NCI-H1105 (cell line): Measurements from ENCODE around the gene SLC15A4.

ENCODE experiments used
- DNase-seq: peaks from one replicate; lab custom pipeline; 2025; lab: John Stamatoyannopoulos, UW

The SLC15A4 gene

GRCh38 chr12:128794661-128795529 is 28.9 kb downstream of the SLC15A4 start:
- DNase-seq = no peak

GRCh38 chr12:128793701-128794100 is 30.1 kb downstream of the SLC15A4 start:
- DNase-seq = no peak

- no peak for DNase-seq
Observed at GRCh38 chr12:128792881-128793280, 30.9 kb downstream of the SLC15A4 start.

DNA sequence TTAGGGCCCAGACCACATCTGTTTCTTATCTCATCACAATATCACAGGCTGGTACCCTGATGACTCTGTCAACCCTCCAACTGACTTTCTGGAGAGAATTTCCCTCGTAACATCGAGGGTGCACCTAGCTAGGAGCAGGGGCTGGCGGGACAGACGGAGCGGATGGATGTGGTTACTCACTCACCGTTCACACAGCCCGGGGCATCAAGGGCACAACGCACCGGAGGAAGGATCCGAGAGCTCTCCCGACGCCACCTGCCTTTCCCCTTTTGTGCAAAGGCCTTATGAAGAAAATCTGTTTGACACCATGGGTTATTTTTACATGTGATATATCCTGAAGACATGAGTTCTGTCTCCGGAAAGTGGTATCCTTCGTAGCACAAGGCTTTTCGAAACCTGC is 31.4 kb downstream of the SLC15A4 start:
- no peak for DNase-seq

DNA sequence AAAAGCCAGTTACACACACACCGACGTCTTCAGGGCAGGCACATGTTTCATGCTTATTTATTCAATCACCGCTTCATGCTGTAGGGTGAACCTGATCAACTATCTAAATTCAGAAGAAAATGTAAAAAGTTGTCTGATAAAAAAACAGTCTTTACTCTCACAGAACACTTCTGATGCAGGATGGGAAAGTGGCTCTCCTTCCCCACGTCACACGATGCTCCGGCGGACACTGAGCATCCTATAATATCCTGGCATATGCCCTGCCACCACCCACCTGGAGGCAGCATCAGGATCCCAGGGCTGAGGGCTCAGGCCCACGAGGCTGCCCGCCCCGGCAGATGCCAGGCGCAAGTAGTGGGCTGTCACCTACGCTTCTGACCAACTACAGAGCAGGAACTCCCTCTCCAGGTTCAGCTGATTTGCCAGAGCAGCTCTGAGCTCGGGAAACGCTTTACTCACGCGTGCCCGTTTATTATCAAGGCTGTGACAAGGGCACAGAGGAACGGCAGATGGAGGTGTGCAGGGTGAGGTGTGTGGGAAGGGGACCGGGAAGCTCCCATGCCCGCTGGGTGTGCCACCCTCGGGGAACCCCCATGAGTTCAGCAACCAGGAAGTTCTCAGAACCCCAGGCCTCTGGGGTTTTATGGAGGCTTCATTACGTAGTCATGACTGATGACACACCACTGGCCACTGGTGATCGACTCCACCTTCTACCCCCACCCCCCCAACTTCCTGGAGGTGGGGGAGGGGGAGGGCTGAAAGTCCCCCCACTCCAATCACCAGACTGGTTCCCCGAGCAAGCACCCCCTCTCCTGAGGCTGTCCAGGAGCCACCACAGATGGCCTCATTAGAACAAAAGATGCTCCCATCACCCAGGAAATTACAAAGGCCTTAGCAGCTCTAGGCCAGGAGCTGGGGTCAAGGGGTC is 32.1 kb downstream of the SLC15A4 start:
- no peak for DNase-seq

DNA sequence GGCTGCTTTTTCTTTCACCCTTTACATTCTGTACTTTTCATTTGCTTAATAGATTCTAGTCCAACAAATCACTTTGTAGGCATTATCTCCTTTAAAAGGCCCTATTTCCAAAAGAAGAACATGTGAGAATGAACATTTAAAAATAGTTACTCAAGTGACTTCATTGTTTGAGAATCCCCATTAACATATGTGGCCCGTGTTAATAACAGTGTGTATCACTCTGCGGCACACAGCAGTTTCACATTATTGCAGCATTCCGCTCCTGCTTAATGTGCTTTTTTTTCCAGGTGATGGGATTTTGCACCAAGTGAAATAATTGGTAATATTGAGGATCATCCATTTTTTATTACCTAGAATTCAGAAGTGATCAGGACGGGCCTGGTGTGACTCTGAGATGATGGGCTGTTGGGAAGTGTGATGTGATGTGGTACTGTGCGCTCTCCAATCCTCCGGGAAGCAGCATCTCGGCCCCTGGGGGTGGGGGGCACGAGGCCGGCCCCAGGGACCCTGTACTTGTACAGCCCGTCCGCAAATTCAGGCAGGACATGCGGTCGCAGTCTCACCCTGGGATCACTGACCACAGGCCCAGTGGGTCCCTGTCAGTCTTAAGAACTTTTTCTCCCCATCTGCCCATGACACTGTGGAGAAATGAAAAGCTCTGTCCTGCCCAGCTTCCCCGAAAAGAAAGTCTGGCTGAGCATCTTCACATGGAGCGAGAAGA is 32.9 kb downstream of the SLC15A4 start:
- no peak for DNase-seq

DNA sequence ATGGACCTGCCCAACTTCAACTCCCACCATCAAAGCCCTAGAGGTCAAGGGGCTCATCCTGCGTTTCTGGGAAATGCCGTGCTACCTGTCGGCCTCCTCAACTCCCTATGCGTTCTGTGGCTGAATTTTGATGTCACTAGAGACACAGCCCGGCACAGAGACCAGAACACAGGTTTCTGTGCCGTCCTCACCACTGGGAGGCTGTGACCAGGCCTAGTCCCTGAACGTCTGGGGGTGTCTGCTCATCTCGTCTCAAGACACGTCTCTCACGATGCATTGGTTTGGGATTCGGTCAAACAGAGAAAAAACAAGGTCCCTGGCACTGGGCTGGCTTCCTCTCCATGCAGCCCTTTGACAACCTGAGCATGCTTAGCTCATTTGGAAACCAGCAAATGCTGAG is 33.5 kb downstream of the SLC15A4 start:
- DNase-seq = no peak

DNA sequence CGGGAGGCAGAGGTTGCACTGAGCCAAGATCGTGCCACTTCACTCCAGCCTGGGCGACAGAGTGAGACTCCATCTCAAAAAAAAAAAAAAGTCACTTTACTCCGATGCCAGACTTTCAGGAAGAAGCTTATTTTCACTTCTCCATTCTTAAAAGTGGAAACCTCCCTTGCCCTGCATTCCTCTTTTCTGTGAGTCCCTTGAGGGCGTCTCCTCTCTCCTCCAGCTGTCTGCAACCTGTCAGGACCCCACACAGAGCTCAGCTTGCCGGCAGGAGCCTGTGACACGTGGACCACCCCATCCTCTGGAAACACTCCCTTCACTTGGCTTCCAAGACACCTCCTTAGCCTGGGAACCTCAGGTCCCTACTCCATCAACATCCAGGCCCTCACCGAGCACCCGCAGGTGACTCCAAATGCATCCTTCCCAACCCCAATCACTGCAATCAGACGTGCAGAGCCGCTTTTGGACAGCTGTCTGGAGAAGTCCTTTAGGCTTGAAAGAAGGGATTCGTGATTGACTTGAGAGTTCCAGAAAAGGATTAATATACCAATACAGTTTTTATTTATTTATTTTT is 34.3 kb downstream of the SLC15A4 start:
- DNase-seq = no peak

- DNase-seq = no peak
Observed at GRCh38 chr12:128787827-128788226, 35.9 kb downstream of the SLC15A4 start.

DNA sequence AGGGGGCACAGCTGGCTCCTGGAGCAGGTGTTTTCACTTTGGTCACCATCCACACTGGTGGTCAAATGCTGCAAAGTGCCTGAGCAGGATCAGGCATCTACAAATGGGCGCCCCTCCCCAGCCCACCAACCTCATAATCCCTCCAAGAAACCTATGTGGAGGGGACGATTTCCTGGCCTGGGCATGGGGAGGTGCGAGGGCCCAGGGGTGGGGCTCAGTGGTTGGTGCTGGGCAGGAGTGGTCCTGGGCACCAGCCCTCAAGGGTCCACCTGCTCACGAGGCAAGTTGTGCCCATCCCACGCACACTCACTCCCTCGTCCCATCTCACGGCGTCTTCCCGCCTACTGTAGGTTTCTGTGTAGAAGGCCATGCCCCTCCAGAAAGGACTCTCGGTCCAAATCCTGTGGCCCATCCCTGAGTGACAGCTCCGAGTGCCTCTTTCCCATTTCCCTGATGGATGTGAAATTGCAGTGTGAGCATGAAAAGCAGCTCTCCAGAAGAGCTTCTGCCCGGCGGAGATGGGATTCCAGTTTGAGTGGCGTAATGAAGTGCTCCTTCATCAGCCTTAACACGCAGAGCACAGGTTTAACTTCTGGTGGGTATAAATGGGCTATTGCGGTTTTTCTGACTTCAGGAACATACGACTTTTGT is 36.9 kb downstream of the SLC15A4 start:
- DNase-seq = no peak

- DNase-seq = no peak
Observed at GRCh38 chr12:128784030-128784760, 39.6 kb downstream of the SLC15A4 start.

DNA sequence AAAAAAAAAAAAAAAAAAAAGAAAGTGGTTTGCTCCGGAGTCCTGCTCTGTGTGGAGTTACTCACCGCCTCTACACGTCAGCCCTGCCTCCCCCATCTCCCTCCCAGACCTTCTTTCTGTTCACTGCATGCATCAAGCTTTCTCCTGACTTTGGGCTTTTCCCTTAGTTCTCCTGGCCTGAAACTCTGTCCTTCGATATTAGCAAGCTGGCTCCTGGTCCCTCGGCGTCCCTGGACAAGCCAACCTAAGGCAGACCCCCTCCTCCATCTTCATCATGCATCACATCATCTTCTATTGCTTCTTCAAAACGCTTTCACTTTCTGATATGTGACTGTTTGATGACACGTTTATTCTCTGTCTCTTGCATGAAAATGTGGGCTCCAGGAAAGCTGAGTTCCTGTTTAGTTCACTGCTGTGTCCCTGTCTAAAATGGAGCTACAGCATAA is 40.6 kb downstream of the SLC15A4 start:
- no peak for DNase-seq

DNA sequence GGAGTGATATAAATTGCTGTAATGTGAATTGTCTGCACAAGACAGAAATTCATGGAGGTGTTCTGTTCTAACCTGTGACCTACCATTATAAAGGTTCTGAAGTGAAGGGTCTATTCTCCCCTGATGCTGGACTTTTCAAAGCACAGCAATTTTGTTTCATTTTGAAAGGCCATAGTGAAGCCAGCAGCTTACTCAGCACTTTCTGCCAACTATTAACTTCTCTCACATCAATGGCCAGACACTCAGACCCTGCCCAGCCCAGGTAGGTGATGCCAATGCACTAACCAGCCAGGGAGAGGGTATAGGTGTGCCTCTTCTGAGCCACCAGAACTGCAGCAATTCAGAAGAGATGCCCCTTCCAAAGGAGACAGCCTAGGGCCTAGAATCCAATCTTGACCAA is 43.9 kb downstream of the SLC15A4 start:
- DNase-seq = no peak

- DNase-seq = no peak
Observed at GRCh38 chr12:128772249-128772648, 51.5 kb downstream of the SLC15A4 start.

- DNase-seq = no peak
Observed at GRCh38 chr12:128771681-128772080, 52.1 kb downstream of the SLC15A4 start.

- DNase-seq = no peak
Observed at GRCh38 chr12:128767518-128767917, 56.2 kb downstream of the SLC15A4 start.

- no peak for DNase-seq
Observed at GRCh38 chr12:128766738-128767501, 56.8 kb downstream of the SLC15A4 start.

- DNase-seq = no peak
Observed at GRCh38 chr12:128763395-128763794, 60.4 kb downstream of the SLC15A4 start.

DNA sequence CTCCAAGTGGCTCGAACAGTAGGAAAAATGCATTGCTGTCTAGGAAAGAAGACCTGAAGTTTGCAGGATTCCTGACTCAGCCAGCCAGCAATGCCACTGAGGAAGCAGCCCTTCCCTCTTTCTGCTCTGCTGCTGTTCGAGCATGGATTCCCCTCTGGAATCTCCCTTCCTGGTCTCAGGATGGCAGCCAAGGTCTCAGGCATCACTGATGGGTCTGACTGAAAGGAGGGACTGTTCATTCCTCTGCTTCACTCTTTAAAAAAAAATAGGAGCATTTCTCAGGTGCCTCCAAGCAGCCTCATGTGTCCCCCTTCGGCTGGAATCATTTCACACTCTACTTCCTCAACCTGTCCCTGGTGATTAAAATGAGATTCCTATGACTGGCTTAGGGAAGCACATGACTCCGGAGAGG is 62.4 kb downstream of the SLC15A4 start:
- DNase-seq = no peak

DNA sequence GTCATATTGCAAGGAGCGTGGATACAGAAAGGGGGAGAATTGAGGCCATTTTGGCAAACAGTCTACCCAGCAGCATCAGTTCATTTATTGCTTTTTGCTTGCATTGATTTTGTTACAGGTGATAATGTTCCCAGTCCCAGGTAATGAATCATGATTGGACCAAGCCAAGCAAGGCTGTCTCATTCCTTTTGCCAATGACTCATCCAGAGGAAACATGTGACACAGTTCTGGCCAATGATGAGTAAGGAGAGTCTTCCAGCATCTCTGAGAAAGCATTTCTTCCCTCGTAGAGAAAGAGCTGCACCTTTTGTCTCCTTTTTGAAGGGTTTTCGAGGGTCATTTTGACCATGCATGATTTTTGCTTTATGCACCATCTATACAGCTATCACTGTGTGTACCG is 68.2 kb downstream of the SLC15A4 start:
- no peak for DNase-seq
